Measurements from ENCODE around the gene STPG4.

Gene STPG4

GRCh38 chr2:47056868-47057686 is 98.0 kb downstream of the STPG4 start:
- no peak for DNase-seq (ENCODE audit: low read depth in 2 of 2, low spot score in 1 of 2)

GRCh38 chr2:47056374-47056773 is 98.7 kb downstream of the STPG4 start:
- no peak for DNase-seq (ENCODE audit: low read depth in 2 of 2, low spot score in 1 of 2)

- DNase-seq (ENCODE audit: low read depth in 2 of 2, low spot score in 1 of 2): no peak
Measured at GRCh38 chr2:47054868-47055267, 100.2 kb downstream of the STPG4 start.

DNA sequence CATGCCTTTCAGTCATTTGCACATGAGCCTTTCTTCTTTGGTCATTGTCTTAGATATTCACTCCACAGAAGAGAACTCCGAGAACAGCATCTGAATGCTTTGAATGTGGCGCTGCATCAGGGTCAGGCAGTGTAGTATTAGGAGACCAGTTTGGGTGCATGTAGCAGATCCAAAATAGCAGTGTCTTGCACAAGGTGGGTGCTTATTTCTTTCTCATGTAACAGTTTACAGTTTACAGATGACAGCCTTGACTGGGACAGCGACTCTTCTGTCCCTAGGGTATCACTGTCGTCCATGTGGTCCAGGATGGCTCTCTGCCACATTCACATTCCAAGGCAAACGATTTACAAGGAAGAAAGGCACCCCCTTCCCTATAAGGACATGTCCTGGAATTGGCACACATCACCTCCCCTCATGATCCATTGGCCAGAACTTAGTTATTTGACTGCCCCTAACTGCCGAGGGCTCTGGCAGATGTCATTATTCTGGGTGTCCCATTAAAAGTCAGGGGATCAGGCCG is 101.0 kb downstream of the STPG4 start:
- no peak for DNase-seq (ENCODE audit: low read depth in 2 of 2, low spot score in 1 of 2)

- DNase-seq (ENCODE audit: low read depth in 2 of 2, low spot score in 1 of 2): no peak
Measured at GRCh38 chr2:47052847-47053246, 102.3 kb downstream of the STPG4 start.

GRCh38 chr2:47051562-47051961 is 103.5 kb downstream of the STPG4 start:
- no peak for DNase-seq (ENCODE audit: low read depth in 2 of 2, low spot score in 1 of 2)

GRCh38 chr2:47050762-47051161 is 104.3 kb downstream of the STPG4 start:
- DNase-seq (ENCODE audit: low read depth in 2 of 2, low spot score in 1 of 2): no peak

- DNase-seq (ENCODE audit: low read depth in 2 of 2, low spot score in 1 of 2): no peak
Measured at GRCh38 chr2:47050021-47050760, 104.9 kb downstream of the STPG4 start.

DNA sequence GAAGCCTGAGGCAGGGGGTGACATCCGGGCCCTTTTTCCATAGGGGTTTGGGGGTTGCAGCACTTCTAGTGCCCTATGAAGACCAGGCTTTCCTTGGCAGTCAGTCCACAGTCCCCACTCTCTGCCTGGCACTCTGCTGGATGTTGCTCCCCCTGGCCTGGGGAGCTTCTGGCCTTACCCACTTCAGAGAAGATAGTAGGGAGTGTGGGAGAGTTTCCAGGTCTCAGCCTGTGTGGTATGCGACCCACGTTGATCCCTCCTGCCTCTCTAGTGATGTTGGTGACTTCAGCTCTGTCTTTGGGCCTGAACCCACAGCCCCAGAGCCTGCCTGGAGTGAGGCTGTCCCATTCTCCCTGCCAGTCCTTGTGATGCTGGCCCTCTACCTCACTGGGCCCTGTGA is 105.6 kb downstream of the STPG4 start:
- no peak for DNase-seq (ENCODE audit: low read depth in 2 of 2, low spot score in 1 of 2)

- no peak for DNase-seq (ENCODE audit: low read depth in 2 of 2, low spot score in 1 of 2)
Measured at GRCh38 chr2:47048801-47049480, 106.2 kb downstream of the STPG4 start.

DNA sequence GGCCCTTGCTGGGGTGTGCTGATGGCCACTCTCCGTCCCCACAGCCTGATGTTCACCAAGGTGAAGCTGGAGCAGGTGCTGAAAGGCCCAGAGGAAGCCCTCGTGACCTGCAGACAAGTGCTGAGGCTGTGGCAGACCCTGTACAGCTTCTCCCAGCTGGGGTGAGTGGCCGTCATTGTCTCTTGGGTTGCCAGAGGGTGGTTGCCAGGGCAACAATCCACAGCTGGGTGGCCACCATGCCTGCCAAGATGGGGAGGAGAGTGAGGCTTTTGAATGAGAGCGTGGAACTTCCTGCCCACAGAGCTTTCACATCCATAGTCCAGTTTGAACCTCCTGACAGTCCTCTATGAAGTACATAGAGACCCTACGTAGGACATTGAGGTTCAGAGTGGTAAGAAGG is 108.8 kb downstream of the STPG4 start:
- no peak for DNase-seq (ENCODE audit: low read depth in 2 of 2, low spot score in 1 of 2)

DNA sequence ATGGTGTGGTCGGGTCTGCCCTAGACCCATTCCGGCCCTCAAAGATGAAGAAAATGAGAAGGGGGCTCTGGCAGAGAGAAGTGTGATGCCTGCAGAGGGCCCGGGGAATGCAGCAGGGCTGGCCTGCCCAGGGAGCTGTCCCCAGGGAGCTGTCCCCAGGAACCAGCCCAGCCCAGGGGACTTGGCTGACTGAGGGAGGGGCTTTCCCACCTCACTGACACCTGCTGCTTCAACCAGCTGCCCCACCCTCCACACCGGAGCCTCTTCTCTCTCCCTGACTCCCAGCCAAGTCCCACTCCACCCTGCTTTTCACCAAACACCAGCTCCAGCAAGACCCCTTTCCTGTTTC is 111.2 kb downstream of the STPG4 start:
- DNase-seq (ENCODE audit: low read depth in 2 of 2, low spot score in 1 of 2): no peak

DNA sequence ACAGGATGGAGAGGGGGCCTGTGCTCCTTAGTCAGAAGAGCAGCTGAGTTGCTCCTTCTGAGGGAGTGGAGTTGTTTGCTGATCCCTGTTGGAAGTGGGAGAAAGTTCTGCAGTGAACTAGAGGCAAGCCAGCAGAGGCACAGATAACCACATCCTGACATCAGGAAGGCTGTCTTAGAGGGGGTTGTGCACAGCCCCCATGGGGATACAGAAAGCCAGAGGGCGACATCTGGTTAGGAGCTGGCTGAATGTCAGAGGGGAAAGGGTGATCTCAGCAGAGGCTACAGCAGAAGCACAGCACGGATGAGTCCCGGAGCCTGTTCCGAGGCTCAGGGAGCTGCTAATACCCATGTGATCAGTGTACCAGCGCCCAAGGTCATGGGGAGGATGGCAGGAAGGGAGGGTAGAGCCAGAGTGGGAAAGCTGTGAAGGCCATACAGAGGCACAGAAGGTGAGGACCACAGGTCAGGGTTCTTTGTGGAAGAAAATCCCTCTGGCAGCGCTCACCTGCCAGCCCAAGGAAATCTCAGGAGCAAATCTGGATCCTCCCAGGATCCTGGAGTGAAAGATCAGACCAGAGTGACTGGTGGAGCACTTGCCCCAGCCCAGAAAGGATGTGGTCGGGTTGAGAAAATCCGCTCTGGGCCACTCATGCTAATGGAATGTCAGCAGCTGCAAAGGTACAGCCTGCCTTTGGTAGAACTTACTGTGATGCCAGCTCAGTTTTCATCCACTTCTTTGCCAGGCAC is 111.8 kb downstream of the STPG4 start:
- DNase-seq (ENCODE audit: low read depth in 2 of 2, low spot score in 1 of 2): no peak

DNA sequence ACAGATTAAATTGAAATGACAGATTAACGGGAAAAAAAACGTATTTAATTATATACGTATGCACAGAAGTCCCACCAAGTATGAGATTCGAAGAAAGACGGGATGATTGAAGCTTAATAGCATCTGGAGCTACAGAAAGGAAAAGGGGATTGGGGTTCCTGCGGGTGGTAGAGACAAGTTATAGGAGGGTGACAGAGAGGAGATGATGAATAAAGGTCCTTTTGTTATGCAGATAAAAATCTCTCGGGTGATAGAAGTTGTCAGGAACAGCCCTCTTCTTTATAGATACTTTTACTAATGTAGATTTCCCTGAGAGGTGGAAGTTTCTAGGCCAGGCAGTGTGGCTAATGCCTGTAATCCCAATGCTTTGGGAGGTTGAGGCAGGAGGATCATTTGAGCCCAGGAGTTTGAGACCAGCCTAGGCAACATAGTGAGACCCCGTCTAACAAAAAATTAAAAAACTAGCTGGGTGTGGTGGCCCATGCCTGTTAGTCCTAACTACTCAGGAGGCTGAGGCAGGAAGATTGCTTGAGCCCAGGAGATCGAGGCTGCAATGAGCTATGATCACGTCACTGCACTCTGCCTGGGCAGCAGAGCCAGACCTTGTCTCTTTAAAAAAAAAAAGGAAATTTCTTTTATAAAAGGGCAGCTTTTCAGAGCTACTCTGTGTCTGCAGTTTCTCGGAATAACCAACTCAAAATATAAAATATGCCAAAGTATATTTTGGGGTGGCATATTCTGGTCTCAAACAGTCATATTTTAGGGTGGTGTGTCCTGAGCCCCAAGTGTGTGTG is 113.0 kb downstream of the STPG4 start:
- no peak for DNase-seq (ENCODE audit: low read depth in 2 of 2, low spot score in 1 of 2)

DNA sequence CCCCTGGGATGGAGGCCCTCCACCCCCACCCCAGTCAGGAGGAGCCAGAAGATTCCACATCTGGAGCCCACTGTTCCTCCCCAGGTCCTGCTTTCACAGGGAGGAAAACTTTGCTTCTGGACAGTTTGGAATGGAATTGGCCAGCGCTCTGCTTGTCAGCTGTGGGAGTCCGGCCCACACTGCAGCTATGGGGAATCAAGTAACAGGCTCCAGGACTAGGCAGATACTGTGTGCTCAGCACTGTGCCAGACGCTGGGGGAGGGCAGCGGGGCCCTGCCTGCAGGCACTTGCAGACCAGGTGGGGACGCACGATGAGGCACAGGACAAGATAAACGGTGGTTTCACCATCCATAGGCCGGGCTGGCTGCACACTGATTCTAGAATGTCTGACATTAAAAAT is 114.0 kb downstream of the STPG4 start:
- DNase-seq (ENCODE audit: low read depth in 2 of 2, low spot score in 1 of 2): no peak

- DNase-seq (ENCODE audit: low read depth in 2 of 2, low spot score in 1 of 2): no peak
Measured at GRCh38 chr2:47040651-47041050, 114.5 kb downstream of the STPG4 start.

- no peak for DNase-seq (ENCODE audit: low read depth in 2 of 2, low spot score in 1 of 2)
Measured at GRCh38 chr2:47039913-47040562, 115.1 kb downstream of the STPG4 start.

DNA sequence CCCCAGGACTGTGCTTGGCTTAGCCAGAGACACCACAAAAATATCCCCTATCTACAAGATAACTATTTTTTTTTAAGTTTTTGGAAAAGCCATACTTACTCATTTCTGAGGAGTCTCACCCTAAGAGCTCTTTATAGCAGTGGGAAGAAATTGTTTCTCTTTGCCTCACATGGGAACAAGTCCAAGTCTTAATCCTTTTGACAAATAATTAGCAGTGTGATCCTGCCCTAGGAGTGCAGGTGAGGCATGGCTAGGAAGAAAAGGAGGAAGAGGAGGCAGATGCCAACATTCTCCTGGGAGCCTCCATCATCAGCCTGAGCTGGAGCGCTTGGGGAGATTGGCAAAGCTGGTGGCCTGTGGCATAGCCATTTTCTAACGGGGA is 115.6 kb downstream of the STPG4 start:
- DNase-seq (ENCODE audit: low read depth in 2 of 2, low spot score in 1 of 2): no peak

DNA sequence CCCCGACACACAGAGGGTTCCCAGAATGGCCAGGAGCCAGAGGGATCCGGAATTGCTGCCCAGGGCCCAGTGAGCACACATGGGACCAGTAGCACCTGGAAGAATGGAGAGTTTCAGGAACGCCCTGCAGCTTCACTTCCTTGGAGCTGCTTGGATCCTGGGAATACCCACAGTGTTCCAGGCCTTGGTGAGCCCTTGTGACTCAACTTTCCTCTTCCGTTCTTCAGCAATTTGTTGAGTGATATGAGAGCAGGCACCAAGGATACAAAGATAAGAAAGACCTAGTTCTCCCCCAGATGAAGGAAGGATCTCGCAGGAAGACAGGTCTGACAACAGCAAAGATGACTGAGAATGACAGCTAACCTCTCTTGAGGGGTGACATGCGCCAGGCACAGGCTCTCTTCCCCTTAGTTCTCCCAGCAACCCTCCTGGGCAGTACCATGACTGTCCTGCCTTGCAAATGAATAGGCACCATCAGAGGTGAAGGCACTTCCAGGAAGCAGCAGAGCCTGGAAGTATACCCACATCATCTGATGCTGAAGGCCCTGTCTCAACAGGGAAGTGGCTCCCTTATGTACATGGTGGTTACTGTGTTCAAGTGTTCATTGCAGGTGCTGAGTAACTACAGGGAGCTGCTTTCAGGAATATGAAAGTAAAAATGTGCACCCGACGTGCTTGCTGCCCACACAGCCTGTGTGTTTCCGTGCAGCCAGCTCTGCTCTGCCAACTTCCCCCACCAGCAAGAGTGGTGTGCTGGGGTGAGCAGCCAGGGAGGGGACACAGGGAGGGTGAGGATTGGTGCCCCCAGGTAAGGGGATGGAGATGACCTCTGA is 116.2 kb downstream of the STPG4 start:
- DNase-seq (ENCODE audit: low read depth in 2 of 2, low spot score in 1 of 2): no peak
